Effector CD4-positive, alpha-beta T cell (primary cell): ENCODE measurements around the gene TMEM89.

Experiments
- DNase-seq: peaks from one replicate; pipeline ENCODE4 v3.0.0-alpha.2; 2020

The TMEM89 gene

DNA sequence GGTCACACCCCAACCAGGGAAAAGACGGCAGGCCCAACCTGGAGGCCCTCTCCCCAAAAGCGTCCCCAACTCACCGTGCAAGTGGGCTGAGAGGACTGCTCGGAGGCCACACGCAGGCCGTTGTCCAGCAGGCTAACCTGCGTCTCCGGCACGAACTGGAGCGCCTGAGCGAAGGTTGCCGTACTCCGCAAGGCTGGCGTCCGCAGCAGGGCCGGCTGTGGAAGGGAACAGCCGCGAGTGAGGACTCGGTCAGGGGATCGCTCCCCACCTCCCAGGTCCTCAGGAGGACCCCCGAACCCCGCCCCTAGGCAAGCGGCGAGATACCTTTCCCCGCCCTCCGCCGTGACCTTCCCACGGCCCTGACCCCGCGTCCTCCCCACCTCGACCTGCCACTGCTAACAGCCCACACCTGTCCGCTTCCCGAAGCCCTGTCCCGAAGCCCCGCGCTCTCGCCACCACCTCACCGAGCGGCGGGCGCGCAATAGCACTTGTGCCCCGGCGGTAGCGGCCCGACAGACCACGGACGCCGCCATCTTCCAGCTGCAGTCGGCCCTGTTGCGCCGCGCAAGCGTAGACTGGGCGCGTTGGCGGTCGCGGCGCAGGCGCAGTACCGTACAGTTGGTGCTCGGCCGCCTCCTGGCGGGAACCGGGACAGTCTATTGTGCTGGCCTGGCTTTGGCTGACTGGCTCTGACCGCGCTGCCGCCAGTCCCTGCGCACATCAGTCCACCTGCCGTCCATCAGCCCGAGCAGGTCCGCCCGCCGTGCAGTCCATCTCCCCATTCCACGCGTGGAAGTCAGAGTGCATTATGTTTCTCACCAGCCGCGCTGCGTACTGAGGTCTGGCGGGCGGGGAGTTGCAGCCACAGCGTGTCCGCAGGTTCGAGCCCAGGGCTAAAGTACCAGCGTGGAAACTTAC lies 12.2 kb downstream of the TMEM89 start, which contains the start of gene UQCRC1:
UQCRC1 (minus strand) TSS at position 559 of the 918 bp plus-strand sequence; CDS start at position 533, 26 bp downstream.
- peak; percentile 89 for DNase-seq

DNA sequence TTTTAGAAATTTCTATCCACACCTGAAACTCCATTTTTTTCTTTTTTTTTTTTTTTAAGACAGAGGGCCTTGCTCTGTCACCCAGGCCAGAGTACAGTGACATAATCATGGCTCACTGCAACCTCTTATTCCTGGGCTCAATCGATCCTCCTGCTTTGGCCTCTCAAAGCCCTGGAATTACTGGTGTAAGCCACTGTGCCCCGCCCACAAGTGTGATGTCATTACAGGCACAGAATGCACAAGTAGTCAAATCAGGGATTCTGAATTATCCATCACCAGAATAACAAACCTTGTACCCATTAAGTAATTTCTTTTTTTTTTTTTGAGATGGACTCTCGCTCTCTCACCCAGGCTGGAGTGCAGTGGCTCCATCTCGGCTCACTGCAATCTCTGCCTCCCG lies 14.1 kb downstream of the TMEM89 start:
- no peak for DNase-seq

DNA sequence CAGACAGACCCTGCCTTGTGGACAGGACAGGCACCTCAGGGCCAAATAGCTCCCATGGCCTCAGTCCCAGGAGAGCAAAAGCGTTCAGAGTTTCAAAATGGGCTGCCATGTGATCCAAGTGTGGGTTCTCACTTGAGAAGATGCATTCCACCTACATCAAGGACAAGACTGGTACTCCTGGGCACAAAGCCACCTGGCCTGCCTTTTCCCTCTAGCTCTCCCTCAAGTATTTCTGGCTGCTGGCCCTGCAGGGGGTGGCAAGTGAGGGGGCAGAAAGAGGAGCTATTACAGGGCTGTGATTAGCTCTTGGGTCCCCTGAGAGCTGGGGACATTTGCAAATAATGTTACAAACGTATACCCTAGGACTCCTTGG lies 20.0 kb downstream of the TMEM89 start:
- no peak for DNase-seq

DNA sequence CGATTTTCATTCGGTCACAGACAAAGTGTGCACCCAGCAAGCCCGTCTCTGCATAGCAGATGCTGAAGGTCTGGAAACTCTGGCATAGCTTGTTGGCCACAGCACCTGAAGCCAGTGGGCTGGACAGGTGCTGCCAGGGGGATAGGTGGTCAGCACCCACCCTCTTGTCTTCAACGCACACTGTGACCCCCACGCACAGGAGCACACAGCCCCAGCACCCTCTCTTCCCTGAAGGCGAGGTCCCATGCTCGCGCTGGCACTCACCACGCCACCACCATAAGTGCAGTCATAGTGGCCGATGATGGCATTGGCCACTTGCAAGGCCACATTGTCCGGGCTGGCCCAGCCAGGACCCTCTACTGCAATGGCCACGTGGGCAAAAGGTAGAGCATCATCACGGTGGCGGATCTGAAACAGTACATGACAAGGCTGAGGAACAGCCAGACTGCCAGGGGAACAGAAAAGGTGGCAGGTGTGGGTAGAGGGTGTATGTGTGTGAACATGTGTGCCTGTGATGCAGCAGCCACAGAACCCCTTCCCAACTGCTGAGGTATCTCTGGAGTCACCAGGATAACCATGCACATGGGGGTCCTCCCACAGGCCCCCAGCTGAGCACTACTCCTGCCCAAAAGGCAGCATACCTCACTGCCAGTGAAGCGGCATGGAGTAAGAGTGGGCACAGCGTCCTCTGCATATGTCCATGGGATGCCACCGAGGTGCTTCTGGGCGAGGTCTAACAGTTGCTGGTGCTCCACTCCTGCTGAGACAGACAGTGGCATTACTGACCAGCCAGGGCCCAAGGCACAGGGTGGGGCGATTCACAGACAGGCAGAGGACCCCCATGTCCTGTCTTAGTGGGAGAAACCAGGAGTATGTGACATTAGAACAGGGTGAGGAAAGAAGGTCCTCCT lies 20.6 kb downstream of the TMEM89 start:
- no peak for DNase-seq

DNA sequence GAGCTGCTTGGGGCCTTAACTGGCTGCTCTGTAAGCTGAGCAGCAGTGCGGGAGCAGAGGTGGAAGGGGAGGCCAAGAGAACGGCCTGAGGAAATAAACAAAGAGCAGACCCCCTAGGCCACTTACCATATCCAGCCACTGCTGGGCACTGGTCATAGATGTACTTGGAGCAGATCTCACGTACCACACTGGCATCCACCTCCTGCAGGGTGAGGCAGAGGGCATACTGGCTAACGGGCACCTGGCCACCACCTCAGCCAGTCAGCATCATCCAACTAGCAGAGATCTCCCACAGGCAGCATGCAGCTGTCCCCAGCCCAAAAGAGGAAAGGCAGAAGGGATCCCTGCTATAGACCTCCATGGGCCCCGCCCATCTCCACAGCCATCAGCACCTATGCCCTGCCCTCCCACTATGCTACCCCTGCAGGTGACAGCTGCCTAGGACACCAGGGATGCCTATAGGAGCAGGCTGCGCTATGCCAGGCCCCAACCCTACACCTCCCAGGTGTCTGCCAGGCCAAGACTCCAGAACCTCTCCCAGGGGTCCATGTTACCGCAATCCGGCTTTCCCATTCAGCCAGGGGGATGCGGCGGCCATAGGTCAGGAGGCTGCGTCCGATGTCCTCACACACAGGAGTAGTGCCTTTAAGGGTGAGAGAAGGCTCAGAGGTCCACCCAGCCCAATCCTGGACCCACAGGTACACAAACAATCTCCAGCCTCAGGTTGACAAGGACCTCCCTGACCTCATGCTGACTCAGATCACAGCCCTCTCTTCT lies 21.9 kb downstream of the TMEM89 start:
- no peak for DNase-seq

DNA sequence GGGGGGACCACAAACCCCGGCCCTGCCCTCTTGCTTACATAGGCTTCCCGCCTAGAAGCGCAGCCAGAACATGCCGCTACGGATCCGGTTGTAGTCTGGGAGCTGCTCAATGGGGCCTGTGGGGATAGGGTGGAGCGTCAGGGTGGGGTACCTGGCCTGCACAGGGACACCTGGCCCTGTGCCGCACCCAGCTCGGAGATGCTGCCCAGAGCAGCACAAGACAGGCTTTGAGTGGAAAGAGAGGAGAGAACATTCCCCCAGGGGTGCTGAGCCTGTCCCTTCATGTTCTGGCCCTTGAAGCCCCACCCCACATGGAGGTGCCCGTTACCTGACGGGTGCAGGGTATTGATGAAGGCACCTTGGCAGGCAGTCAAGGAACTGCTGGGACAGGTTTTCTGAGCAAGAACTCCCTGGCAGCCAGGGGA lies 22.5 kb downstream of the TMEM89 start:
- no peak for DNase-seq

DNA sequence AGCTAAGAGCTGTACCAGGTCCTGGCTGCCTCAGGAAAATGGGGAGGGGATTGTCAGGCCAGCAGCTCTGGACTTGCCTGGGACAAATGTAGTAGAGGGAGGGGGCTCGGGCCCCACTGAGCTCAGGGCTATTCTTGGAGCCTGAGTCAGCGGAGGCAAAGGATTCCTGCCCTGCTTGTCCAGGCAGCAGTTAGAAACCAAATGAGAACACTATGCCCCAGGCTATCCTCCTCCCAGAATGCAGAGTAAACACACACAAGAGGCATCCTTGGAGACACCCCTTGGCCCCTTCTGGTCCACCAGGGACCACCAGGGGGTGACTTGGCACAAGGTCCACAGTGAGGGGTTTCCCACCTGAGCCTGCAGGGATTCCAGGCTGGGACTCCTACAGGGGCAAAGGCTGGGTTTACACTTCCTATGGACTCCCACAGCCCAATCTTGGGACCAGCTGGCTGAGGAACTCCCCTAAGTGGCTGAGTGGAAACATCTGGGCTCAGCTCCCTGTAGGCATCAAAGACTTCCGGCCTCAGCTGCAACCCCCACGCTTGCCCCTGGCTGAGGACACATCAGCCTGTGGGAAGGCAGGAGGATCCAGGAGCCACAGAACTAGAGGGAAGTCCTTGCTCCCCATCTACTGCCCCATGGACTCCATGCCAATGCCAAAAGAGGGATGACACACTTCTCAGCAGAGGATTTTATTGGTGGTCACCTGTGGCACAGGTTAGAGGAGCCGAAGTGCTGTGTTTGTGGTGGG lies 23.1 kb downstream of the TMEM89 start:
- no peak for DNase-seq

DNA sequence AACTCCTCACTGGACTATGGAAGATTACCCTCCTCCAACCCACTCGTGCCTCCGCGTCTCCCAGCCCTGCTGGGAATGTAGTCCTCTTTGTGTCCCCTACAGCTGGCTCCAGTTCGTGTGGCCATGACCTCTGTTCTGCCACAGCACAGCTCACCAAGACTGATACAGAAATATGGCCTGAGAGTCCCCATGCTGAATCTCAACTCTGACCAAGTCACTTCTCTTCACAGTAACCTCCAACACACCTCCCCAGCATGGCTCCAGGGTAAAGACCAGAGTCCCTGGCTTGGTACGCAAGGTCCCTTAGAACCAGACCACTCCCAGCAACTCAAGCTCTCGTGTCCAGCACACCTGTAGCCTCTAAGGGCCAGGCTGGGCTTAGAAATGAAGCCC lies 24.2 kb downstream of the TMEM89 start:
- no peak for DNase-seq

DNA sequence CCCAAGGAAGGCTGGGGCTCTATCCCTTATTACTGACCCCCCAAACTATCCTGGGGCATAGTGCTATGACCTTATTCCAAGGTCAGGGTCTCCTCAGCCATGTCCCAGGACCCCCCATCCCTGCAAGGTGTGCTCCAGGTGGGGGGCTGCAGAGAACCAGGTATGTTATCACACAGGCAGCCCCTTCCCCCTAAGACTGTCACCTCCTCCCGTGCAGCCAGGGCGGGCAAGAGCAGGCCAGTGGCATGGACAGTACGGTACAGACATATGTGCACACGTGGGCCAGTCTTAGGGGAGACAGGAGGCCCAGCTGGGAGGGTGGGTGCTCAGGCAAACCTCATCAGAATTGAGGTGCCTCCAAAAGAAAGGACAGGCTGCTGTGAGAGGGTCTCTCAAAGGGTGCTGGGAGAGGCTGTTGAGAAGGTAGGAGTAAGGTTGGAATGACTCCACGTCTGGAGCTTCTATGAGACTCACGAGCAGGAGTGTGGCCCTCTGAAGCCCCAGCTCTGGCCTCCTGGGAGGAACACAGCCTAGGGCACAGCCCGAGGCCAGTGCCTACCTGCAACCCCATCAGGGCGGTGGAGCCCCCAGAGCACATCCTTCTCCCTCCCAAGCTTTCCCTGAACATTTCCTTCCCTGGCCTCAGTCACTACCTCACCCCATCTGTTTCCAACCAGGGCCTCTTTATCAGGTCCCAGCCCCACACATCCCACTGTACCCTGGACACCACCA lies 24.7 kb downstream of the TMEM89 start:
- DNase-seq, result no peak

DNA sequence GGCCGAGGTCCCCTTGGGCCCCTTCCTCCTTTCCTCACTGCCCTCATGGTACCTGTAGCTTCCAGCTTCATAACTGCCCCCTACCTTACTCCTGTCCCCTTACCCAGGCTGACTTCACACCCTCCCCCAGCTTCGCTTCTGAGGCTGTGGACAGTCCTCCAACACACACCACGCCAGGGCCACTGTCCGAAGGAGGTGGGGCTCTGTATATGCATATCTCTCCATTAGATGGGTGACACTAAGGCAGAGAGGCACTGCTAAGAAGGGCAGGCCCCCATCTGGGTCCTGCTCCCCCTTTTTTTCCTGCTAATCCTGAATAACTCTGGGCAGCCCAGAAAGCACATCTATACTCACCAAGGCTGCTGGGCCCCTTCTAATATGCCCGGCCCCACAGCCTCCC lies 25.4 kb downstream of the TMEM89 start:
- DNase-seq, result no peak

DNA sequence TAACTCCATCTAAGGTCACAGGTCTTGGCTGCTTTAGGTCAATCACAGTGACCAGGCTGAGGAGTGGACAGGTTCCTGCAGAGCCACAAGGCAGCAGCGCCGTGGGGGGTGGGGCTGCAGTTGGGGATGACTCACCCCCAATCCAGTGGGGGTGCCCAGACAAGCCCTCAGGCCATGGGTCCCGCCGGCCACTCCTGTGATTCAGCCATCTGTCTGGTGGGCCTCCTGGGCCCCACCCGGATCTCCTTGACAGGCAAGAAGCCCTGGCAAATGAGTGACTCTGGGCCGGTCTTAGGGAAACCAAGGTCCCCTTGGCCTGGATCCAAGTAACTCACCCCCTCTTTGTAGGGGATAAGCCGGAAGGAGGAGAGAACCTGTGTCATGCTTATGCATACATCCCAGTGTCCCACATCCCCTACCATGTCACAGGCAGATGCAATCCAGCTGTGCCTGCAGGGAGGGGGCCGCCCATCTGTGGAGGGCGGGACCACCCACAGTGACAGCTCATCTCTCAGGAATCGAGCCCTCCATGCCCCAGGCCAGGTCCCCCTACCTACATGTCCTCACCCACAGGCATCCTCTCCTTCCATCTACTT lies 25.9 kb downstream of the TMEM89 start:
- no peak for DNase-seq

DNA sequence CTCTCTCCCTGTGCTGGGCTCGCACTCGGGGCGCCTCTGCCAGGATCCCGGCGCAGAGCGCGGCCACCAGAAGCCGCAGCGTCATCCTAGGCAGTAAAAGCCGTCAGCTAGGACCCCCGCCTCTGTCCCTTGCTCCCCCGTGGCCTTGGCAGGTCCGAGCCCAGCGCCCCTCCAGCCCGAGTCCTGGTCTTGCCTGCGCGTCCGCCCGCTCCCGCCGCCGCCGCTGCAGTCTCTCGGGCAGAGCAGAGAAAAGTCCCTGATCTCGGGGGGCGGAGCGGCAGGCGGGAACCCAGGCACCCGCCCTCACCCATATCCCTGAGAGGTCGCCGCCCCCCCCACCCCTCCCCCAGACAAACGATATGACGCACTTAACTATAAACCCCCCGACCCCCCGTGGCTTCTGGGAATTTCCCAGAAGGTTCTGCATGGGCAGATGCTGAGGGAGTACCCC lies 26.5 kb downstream of the TMEM89 start, which contains the start of gene COL7A1:
COL7A1 (minus strand) TSS at position 255 of the 451 bp plus-strand sequence; CDS start at position 85, 170 bp downstream.
- DNase-seq, result no peak

DNA sequence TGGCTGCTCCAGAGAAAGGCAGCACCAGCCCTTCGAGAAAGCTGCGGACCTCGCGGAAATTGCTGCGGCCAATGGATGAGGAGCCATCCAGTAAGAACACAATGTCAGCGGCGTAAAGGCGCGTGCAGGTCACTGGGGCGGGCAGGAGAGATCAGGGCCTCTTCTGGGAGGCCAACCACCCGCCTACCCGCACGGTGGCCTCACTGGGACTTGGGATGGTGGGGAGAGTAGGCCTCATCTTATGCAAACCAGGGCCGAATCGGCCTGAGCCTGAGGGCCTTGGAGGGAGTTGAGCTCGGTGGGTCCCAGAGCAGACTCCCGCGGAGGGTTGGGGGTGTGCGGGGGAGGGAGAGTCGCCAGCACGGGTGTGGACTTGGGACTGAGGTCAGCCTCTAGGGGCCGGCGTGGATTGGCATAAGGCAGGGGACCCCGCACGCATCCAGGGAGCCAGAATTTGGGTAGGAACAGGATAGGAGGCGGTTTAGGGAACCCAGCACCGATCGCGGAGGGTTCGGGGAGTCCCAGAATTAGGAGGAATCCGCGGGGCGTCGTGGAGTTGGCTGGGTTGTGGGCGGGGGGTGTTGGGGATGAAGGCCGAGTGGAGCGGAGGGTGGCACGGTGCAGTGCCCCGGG lies 27.0 kb downstream of the TMEM89 start:
- DNase-seq, result no peak

DNA sequence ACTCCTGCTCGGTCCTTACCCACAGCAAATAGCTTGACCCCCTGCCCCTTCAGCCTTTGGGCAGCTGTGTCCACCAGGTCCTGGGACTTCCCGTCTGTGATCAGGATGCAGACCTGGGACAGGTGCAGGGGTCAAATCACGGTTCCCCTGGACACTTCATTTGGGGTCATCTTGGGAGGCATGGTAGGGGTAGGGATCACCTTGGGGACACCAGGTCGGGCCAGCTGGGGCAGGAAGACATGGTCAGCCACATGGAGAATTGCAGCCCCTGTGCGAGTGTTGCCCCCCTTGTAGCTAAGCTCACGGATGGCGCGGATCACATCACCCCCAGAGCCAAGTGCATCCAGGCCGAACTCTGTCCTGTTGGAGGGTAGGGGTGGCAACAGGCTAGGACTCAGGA lies 28.2 kb downstream of the TMEM89 start:
- no peak for DNase-seq

DNA sequence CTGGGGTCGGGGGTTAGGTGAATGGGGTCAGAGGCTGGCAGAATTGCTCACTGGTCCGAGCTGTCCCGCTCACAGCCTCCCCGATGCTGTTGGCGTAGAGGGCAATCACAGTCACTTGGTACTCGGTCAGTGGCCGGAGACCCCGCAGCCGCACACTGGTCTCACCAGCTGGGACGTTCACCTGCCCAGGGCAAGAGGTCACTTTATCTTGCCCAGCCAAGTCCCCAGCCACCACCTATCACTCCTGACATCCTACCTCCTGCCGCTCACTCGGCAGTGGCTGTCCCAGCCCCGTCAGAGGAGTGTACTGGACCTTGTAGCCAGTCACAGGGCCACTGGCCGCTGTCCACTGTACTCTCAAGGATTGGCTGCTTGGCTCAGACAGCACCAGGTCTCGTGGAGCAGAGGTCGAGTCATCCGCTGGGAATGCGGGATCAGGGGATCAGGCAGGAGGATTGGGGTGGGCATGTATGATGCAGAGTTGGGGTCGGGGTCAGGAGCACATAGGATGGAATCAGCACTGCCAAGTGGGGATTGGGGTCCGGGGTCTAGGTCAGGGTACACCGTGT lies 29.0 kb downstream of the TMEM89 start:
- DNase-seq, result no peak

DNA sequence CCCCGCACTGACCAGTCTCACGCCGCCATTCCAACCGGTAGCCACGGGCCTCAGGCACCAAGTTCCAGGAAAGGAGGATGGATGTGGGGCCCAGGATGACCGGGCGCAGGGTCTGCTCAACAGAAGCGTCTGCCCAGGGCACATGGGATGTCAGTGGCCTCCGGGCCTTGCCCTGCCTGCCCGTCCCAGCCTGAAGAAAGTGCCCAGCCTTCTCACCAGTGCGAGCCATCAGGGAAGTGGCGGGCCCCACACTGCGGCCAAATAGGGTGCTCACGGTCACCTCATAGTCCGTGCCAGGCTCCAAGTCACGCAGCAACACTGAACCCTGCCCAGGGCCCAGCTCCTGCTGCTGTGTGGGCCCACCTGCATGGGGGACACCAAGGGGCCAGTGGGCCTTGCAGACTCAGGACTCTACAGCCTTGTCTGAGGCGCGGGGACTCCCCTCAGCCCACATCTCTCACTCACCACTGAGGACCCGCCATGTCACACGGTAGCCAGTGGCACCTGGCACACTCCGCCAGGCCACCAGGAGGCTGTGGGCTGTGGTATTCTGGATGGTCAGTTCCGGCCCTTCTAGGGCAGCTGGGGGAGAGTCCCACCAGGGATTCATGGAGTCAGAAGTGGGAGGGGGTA lies 29.6 kb downstream of the TMEM89 start:
- no peak for DNase-seq

DNA sequence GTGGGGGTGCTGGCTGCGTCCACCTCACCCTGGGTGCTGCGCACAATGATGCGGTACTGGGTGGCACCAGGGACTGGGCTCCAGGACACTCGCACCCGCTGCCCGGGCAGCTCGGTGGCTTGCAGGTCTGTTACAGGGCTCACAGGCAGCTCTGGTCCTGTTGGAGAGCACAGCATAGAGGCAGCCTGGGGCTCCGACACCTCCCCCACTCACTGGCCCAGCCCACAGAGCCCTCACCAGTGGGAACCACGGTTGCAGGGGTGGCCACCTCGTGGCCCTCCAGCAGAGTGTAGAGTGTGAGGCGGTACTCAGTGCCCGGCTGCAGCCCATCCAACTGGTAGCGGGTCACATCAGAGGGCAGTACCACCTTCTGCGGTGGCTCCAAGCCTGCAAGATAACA lies 30.1 kb downstream of the TMEM89 start:
- DNase-seq, result no peak

DNA sequence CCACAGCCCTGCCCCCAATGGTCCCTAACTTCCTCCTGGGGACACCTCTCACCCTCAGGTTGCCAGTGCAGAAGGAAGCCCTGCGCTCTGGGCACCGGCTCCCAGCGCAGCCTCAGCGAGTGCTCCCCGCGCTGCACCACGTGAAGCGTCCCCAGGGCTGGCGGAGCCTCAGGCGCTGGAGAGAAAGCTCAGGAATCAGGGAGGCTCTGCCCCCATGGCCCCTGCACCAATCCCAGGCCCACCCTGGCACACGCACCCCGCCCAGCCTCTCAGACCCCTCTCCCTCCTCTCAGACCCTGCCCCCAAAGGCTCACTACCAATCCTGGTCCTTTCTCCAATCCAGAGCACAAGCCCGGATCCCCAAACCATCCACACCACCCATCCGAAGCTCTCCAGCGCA lies 33.3 kb downstream of the TMEM89 start:
- no peak for DNase-seq

DNA sequence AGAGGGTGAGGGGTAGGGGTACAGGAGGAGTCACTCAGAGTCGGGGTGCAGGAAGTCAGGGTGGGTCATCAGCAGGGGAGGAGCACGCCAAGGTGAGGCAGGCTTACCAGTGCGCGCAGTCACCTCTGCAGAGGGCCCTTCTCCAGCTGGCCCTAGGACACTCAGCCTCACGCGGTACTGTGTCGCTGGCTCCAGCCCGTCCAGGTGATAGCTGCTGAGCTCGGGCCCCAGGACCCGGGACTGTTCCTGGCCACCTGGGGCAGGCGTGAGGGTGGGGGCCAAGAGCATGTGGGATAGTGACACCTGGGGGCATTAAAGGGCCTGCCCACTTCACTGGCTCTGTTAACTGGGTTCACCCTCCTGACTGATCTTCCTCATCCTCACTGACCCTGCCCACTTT lies 33.9 kb downstream of the TMEM89 start:
- no peak for DNase-seq
